GM12892 (cell line): ENCODE results near the gene OTULIN.

Experiments used
- POLR2A ChIP-seq: IDR thresholded peaks from 2 replicates; pipeline ENCODE4 v1.6.1; 2011; ENCODE audit warnings: low read depth, low read length, control low read depth
- POLR2AphosphoS5 ChIP-seq: IDR thresholded peaks from 2 replicates; pipeline ENCODE4 v1.6.1; 2011; ENCODE audit warnings: low read depth, low read length, control low read depth

DNA sequence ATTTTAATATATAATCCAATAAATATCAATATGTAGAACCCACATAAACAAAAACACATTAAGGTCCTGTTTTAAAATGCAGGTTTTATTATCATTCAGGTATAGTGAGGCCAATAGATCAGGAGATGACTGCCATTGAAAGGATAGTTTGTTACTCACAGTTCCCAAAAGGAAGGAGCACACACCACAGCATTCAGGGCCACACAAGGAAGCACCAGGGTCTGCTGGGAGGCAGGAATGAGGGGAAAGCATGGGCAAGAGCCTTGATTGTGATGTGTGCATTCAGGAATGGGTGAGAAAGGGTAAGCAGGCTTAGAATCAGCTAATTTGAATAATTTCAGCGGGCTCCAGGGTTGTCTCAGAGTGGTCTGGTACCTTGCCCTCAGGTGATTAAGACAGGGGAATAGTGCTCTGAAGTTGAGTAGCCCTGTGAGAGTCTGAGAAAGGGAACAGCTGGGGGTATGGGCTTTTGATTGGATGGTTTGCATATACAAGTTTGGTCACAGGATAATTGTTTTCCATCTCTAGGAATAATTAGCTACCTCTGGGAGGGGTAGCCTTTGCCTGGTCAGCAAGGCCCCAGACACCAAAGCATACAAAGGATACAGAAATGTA is 19.8 kb upstream of the OTULIN start:
- no peak for TF ChIP-seq POLR2A
- TF ChIP-seq POLR2AphosphoS5: no peak
